Endothelial cell of umbilical vein (primary cell): ENCODE data around the gene TMPRSS3. TPM values are rescaled to one million over a fixed set of nuclear protein-coding genes. Genes with fewer than 3 reads are reported as not detected.

Experiments used
- BruUV-seq: library from RNA; stranded (reverse); fragments of 400-500 nt; replicated peaks from 2 replicates; lab custom pipeline; 2021; lab: Mats Ljungman, UMichigan
- CTCF ChIA-PET: fragments of 300-600, 350-600 bp; sonication (Branson Sonifier 250); formaldehyde crosslinking; loops from one replicate; lab custom pipeline; 2021; ENCODE audit warnings: antibody characterized with exemption, inconsistent platforms; lab: Charles Lee
- POLR2A ChIA-PET: fragments of 300-600, 350-600 bp; sonication (Branson Sonifier 250); formaldehyde crosslinking; loops from one replicate; lab custom pipeline; 2021; ENCODE audit warnings: antibody characterized with exemption, inconsistent platforms; lab: Charles Lee
- DNase-seq: peaks from one replicate; pipeline ENCODE4 v3.0.0-alpha.2; 2011; ENCODE audit warnings: low read depth, low spot score
- FAIRE-seq: peaks from 2 replicates; lab custom pipeline; 2011; peaks lifted over from hg19 to GRCh38; lab: Jason Lieb, UNC
- H2AFZ ChIP-seq: 2 replicates; pipeline ENCODE4 v1.6.0; 2012; ENCODE audit warnings: low read depth, low read length, control low read depth, inconsistent platforms
- H3K27ac ChIP-seq: 2 replicates; pipeline ENCODE4 v1.5.1; 2011; ENCODE audit warnings: low read depth, mild to moderate bottlenecking, control low read depth, low read length, moderate library complexity; ENCODE audit not compliant: insufficient read depth
- H3K27me3 ChIP-seq, 2 experiments: 2 replicates each; pipeline versions ENCODE4 v1.6.0 to v1.6.1; 2011; ENCODE audit warnings: low read length in 2 of 2, mixed read lengths in 1 of 2; ENCODE audit not compliant: control insufficient read depth in 2 of 2, insufficient read depth in 2 of 2
- H3K36me3 ChIP-seq, 2 experiments: 2 replicates in 1 of 2; 3 replicates in 1 of 2; pipeline ENCODE4 v1.5.1; 2011; ENCODE audit warnings: low read length in 2 of 2, mild to moderate bottlenecking in 1 of 2, moderate library complexity in 1 of 2; ENCODE audit not compliant: control insufficient read depth in 2 of 2, insufficient read depth in 2 of 2; ENCODE audit errors: extremely low read depth in 1 of 2
- H3K4me1 ChIP-seq: 3 replicates; pipeline ENCODE4 v1.5.1; 2011; ENCODE audit warnings: mild to moderate bottlenecking, low read length; ENCODE audit not compliant: control insufficient read depth, insufficient read depth; ENCODE audit errors: extremely low read depth
- H3K4me2 ChIP-seq: 2 replicates; pipeline ENCODE4 v1.6.1; 2011; ENCODE audit warnings: low read length, control low read depth, mixed read lengths; ENCODE audit not compliant: insufficient read depth
- H3K4me3 ChIP-seq, 3 experiments: fragments of 200-600 bp in 1 of 3; sonication (generic), shearing (Covaris generic) in 1 of 3; replicated peaks in 1 of 3; 2 replicates each; pipeline ENCODE4 v1.5.1; 2011 to 2016; ENCODE audit warnings: control low read depth in 3 of 3, low read length in 3 of 3, mild to moderate bottlenecking in 2 of 3, inconsistent platforms in 1 of 3, low read depth in 1 of 3, moderate library complexity in 1 of 3; ENCODE audit not compliant: insufficient read depth in 1 of 3
- H3K79me2 ChIP-seq: 2 replicates; pipeline ENCODE4 v1.6.0; 2012; ENCODE audit warnings: low read length, inconsistent platforms; ENCODE audit not compliant: control insufficient read depth, insufficient read depth
- H3K9ac ChIP-seq: replicated peaks from 2 replicates; pipeline ENCODE3; 2011; ENCODE audit warnings: low read length, control low read depth; ENCODE audit not compliant: insufficient read depth; ENCODE audit errors: extremely low read depth
- H3K9me1 ChIP-seq: replicated peaks from 3 replicates; pipeline ENCODE4 v1.6.0; 2011; ENCODE audit warnings: mild to moderate bottlenecking, low read length; ENCODE audit not compliant: control insufficient read depth, insufficient read depth; ENCODE audit errors: extremely low read depth
- H3K9me3 ChIP-seq: replicated peaks from 2 replicates; pipeline ENCODE4 v1.5.1; 2012; ENCODE audit warnings: low read length, inconsistent platforms; ENCODE audit not compliant: control insufficient read depth, insufficient read depth
- H4K20me1 ChIP-seq: replicated peaks from 2 replicates; pipeline ENCODE3; 2011; ENCODE audit warnings: mild to moderate bottlenecking, low read length; ENCODE audit not compliant: control insufficient read depth, insufficient read depth; ENCODE audit errors: extremely low read depth
- EZH2 ChIP-seq: IDR thresholded peaks from 2 replicates; pipeline ENCODE4 v1.6.1; 2012; ENCODE audit warnings: borderline replicate concordance, low read depth, mild to moderate bottlenecking, moderate library complexity, low read length, inconsistent platforms; ENCODE audit not compliant: severe bottlenecking
- FOS ChIP-seq: IDR thresholded peaks from 2 replicates; pipeline ENCODE4 v1.6.1; 2011; ENCODE audit warnings: mild to moderate bottlenecking, low read length, moderate library complexity, borderline replicate concordance; ENCODE audit not compliant: insufficient read depth
- GATA2 ChIP-seq: IDR thresholded peaks from 2 replicates; pipeline ENCODE4 v1.7.0; 2011; ENCODE audit warnings: low read depth, mild to moderate bottlenecking, moderate library complexity, mixed read lengths, low read length; ENCODE audit not compliant: insufficient read length, insufficient read depth
- JUN ChIP-seq: IDR thresholded peaks from 2 replicates; pipeline ENCODE4 v1.6.1; 2011; ENCODE audit warnings: borderline replicate concordance, low read depth; ENCODE audit not compliant: insufficient read length, insufficient read depth
- MAX ChIP-seq: IDR thresholded peaks from 2 replicates; pipeline ENCODE4 v1.6.1; 2011; ENCODE audit not compliant: insufficient read depth, insufficient read length
- MYC ChIP-seq: IDR thresholded peaks from one replicate; pipeline ENCODE4 v1.6.1; 2011; ENCODE audit warnings: mild to moderate bottlenecking, low read depth, low read length
- POLR2A ChIP-seq: IDR thresholded peaks from 2 replicates; pipeline ENCODE4 v1.6.1; 2012; ENCODE audit warnings: low read depth, mild to moderate bottlenecking, control low read depth, low read length
- POLR2AphosphoS5 ChIP-seq: IDR thresholded peaks from 2 replicates; pipeline ENCODE4 v1.6.1; 2012; ENCODE audit warnings: low read depth, mild to moderate bottlenecking, control low read depth, low read length, moderate library complexity; ENCODE audit not compliant: insufficient read depth
- dilution Hi-C: fragments of 300-500 bp; cut with MboI; formaldehyde crosslinking; loops from one replicate; pipeline ENCODE4 v1.15.0; 2019; ENCODE audit warnings: low sequenced_read_pairs; ENCODE audit not compliant: extremely low pct_ligation_motif_present
- intact Hi-C: fragments of 100-400 bp; cut with micrococcal nuclease; formaldehyde crosslinking; loops from one replicate; pipeline ENCODE4 v1.10.0; 2022
- polyA plus RNA-seq, 4 experiments: library from polyadenylated mRNA; depleted of rRNA in 3 of 4; stranded (reverse) in 3 of 4; unstranded in 1 of 4; fragments of >200 nt; gene quantifications; 2 replicates each; pipeline versions ENCODE4 v1.2.1 to v1.2.3, GENCODE V29; 2011 to 2012; ENCODE audit warnings: missing spikeins in 1 of 4
- total RNA-seq: library from RNA; stranded (reverse); gene quantifications from 2 replicates; pipeline ENCODE4 v1.2.3, GENCODE V29; 2021
- TF ChIP-seq, protein P1 (sequence below), 2 donors: IDR thresholded peaks; 1 replicate in 1 of 2; 2 replicates in 1 of 2; pipeline ENCODE4 v1.5.1; 2011; ENCODE audit warnings: low read length in 2 of 2, mild to moderate bottlenecking in 2 of 2, moderate library complexity in 2 of 2, control low read depth in 1 of 2, inconsistent platforms in 1 of 2, low read depth in 1 of 2; ENCODE audit not compliant: insufficient read depth in 1 of 2; ENCODE audit errors: extremely low read depth in 1 of 2

The TMPRSS3 gene
- total and polyA plus RNA-seq, 2 donors (not counting 3 experiments of a cell fraction or from before 2014, with no cell fraction given): not detected

DNA sequence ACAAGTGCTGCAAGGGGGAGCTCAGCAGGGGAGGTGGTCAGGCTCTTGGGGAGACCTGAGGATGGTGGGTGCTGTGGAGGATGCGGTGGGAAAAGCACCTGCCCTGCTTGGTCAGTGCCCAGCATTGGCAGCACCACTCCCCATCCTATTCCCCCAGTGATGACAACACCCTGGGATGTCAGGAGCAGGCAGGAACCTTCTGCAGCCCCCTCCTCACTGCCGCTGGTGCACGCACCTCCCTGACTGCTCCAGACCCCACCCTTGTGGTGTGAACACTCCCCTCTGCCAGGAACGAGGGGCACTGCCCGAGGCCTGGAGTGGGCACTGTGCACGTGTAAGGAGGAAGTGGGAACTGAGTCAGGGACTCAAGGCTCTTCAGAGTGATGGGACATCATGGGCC is 12.5 kb downstream of the TMPRSS3 start:
- POLR2A ChIA-PET: no interaction called here
- H2AFZ ChIP-seq: no peak overlapping the region
- H3K27ac ChIP-seq: no peak overlapping the region
- no peaks in the 10 kb centered on the region for H4K20me1 ChIP-seq
- H3K9me1 ChIP-seq: no peaks in the 10 kb centered on the region
- H3K27me3 ChIP-seq: peaks cover 0 to 2% of the 10 kb centered on the region in 2 experiments
- H3K36me3 ChIP-seq: no peaks in the 10 kb centered on the region
- H3K4me2 ChIP-seq: no peak overlapping the region
- no TSS peak for BruUV-seq
- no peak overlapping the region for H3K9ac ChIP-seq
- no peaks in the 10 kb centered on the region for H3K9me3 ChIP-seq
- no peak for TF ChIP-seq POLR2AphosphoS5
- no peak for TF ChIP-seq MYC
- TF ChIP-seq GATA2: no peak
- no peak for TF ChIP-seq MAX
- no peak overlapping the region for H3K4me3 ChIP-seq
- DNase-seq (no peak), FAIRE-seq (no peak)
- no peaks in the 10 kb centered on the region for H3K79me2 ChIP-seq
- intact Hi-C loops: no loop called here
- H3K4me1 ChIP-seq: no peaks in the 10 kb centered on the region
- CTCF ChIA-PET: no interaction called here
- dilution Hi-C loops: no loop called here

GRCh38 chr21:42382915-42383314 is 12.9 kb downstream of the TMPRSS3 start:
- ChIA-PET POLR2A (no interaction called here), CTCF (no interaction called here)
- H3K4me3 ChIP-seq: no peak overlapping the region
- intact Hi-C loops (no loop called here), dilution Hi-C loops (no loop called here)
- H3K9ac ChIP-seq: no peak overlapping the region
- no peak overlapping the region for H3K4me2 ChIP-seq
- no peaks in the 10 kb centered on the region for H3K79me2 ChIP-seq
- H3K27ac ChIP-seq: no peak overlapping the region
- TF ChIP-seq FOS (no peak), POLR2A (no peak), JUN (no peak), GATA2 (no peak), MYC (no peak), MAX (no peak), POLR2AphosphoS5 (no peak), EZH2 (no peak)
- TF ChIP-seq, protein P1, sequence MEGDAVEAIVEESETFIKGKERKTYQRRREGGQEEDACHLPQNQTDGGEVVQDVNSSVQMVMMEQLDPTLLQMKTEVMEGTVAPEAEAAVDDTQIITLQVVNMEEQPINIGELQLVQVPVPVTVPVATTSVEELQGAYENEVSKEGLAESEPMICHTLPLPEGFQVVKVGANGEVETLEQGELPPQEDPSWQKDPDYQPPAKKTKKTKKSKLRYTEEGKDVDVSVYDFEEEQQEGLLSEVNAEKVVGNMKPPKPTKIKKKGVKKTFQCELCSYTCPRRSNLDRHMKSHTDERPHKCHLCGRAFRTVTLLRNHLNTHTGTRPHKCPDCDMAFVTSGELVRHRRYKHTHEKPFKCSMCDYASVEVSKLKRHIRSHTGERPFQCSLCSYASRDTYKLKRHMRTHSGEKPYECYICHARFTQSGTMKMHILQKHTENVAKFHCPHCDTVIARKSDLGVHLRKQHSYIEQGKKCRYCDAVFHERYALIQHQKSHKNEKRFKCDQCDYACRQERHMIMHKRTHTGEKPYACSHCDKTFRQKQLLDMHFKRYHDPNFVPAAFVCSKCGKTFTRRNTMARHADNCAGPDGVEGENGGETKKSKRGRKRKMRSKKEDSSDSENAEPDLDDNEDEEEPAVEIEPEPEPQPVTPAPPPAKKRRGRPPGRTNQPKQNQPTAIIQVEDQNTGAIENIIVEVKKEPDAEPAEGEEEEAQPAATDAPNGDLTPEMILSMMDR (IDR thresholded peaks at IDR 0.05; ENCODE audit: extremely low read depth in 1 of 2, insufficient read depth in 1 of 2, low read depth in 1 of 2, low read length in 2 of 2): no peak
- peaks cover 0 to 2% of the 10 kb centered on the region in 2 experiments for H3K27me3 ChIP-seq
- H2AFZ ChIP-seq: no peak overlapping the region
- no TSS peak for BruUV-seq
- no peak for FAIRE-seq
- H4K20me1 ChIP-seq: no peaks in the 10 kb centered on the region
- H3K36me3 ChIP-seq: no peaks in the 10 kb centered on the region
- H3K9me3 ChIP-seq: no peaks in the 10 kb centered on the region
- H3K4me1 ChIP-seq: no peaks in the 10 kb centered on the region
- no peak for DNase-seq
- no peaks in the 10 kb centered on the region for H3K9me1 ChIP-seq
